ENCODE results near the gene KRTAP5-7.

GRCh38 chr11:71548716-71549151 lies 21.7 kb downstream of the KRTAP5-7 start:
- TF ChIP-seq CTCF (IDR thresholded peaks at IDR 0.05) = no peak
- TF ChIP-seq POLR2A (IDR thresholded peaks at IDR 0.05) = no peak
- TF ChIP-seq EP300 (IDR thresholded peaks at IDR 0.05) = no peak
